ENCODE results near the gene PCGF6. TPM values are rescaled to one million over a fixed set of nuclear protein-coding genes. Genes with fewer than 3 reads are reported as not detected.

The PCGF6 gene
- total and polyA plus RNA-seq, 2 donors (not counting 1 experiment from before 2014, with no cell fraction given): 3.5 to 7.4 TPM

DNA sequence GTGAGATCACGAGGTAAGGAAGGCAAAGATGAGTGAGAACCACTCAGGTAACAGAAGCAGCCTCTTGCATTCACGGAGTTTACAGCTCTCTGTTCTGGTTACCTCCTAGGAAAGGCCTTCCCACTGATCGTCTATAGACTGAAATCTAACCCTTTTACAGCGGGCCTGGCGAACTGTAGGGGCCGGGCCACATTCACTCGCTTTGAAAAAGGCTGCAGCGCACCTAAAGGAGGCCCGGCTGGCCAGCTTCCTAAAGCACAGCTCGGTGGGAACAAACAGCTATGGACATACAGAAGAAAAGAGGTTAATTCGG, 44.8 kb upstream of the PCGF6 start:
- Mint-ChIP-seq H3K9me3 (ENCODE audit: insufficient read depth) (no peaks in the 10 kb centered on the region), H3K4me1 (peaks cover 44% of the 10 kb centered on the region), H3K27me3 (no peaks in the 10 kb centered on the region), H3K27ac (peak overlapping the region; percentile 89), H3K4me3 (peak overlapping the region; percentile 97)
- no peak for DNase-seq
- peak overlapping the region; percentile 8 to 64 for H3K27ac ChIP-seq (ENCODE audit: low read length in 2 of 2)
- peaks cover 22 to 23% of the 10 kb centered on the region in 2 donors for H3K4me1 ChIP-seq (ENCODE audit: control insufficient read depth in 2 of 2, insufficient read depth in 2 of 2, low read length in 2 of 2)
- peaks cover 68% of the 10 kb centered on the region for H3K79me2 ChIP-seq (ENCODE audit: control insufficient read depth, insufficient read depth, low read length)
- peaks cover 4% of the 10 kb centered on the region for H4K20me1 ChIP-seq (ENCODE audit: control insufficient read depth, insufficient read depth, low read length, poor library complexity, severe bottlenecking)
- intact Hi-C loops (cut with micrococcal nuclease): loop anchor here (1.0 to 5.0 kb wide), 5 partner anchors 27 to 1243 kb away; partner anchors contain the start of genes NOLC1, PCGF6 and SFR1
- H3K9ac ChIP-seq (ENCODE audit: low read length): peak overlapping the region; percentile 98
- ChIA-PET CTCF (interaction anchor here (0.7 to 2.5 kb wide), 4 partner anchors 20 to 90 kb away, joined by 3 to 7 read pairs (median 3); partner anchors contain the start of gene TAF5), POLR2A (interaction anchor here (1.9 kb wide), 1 partner anchor 28 kb away, joined by 8 read pairs; the partner anchor contains the start of gene TAF5)
- H3K27me3 ChIP-seq (replicated peaks in 1 of 4; ENCODE audit: control extremely low read depth in 1 of 4, control insufficient read depth in 3 of 4, insufficient read depth in 4 of 4, low read length in 3 of 4): no peaks in the 10 kb centered on the region
- peaks cover 0 to 39% of the 10 kb centered on the region in 2 experiments for H3K36me3 ChIP-seq (replicated peaks in 1 of 2; ENCODE audit: control extremely low read depth in 1 of 2, control insufficient read depth in 1 of 2, extremely low read depth in 1 of 2, insufficient read depth in 2 of 2, low read length in 1 of 2)
- H3K9me3 ChIP-seq (ENCODE audit: control extremely low read depth in 1 of 3, control insufficient read depth in 2 of 3, insufficient read depth in 1 of 3, low read length in 2 of 3): no peaks in the 10 kb centered on the region
- peak overlapping the region; percentile 85 for H2AFZ ChIP-seq (ENCODE audit: insufficient read depth, low read depth, low read length, poor library complexity, severe bottlenecking)
- WGBS (ENCODE audit: insufficient coverage): 5% methylated on average over 11 of the region's 11 CpGs
- no peak for ATAC-seq (ENCODE audit: low read depth)
- peak overlapping the region; percentile 68 to 92 (median 76) for H3K4me3 ChIP-seq (ENCODE audit: control extremely low read depth in 1 of 5, extremely low read depth in 1 of 5, insufficient read depth in 1 of 5, low read depth in 2 of 5, low read length in 4 of 5)
- no peak for TF ChIP-seq EZH2 (IDR thresholded peaks at IDR 0.05; ENCODE audit: borderline replicate concordance, insufficient read depth, low read depth, low read length, poor library complexity, severe bottlenecking)
- H3K4me2 ChIP-seq (replicated peaks; ENCODE audit: low read depth, low read length, poor library complexity, severe bottlenecking): peak overlapping the region; percentile 73

DNA sequence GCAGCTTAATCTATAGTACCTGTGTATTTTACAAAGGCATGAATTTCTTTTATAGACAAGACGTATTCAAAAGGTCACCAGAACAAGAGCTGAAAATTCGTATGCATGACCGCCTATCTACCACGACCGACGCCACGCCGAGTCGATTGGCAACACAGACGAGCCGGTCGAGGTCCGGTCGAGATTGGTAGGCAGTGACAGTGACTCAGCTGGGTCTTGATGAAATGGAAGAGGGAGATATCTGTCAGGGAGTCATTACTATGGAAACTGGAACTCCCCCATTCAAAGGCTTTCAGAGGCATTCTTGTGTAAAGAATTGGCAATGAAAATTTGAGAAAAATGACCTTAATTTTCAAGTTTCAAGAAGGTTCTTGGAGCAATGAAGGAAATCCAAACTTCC, 43.2 kb upstream of the PCGF6 start:
- Mint-ChIP-seq H3K9me3 (ENCODE audit: insufficient read depth) (no peaks in the 10 kb centered on the region), H3K27me3 (no peaks in the 10 kb centered on the region), H3K4me3 (peak overlapping the region; percentile 71), H3K27ac (no peak overlapping the region), H3K4me1 (peaks cover 42% of the 10 kb centered on the region)
- no peak for DNase-seq
- ChIA-PET CTCF (interaction anchor here (0.6 to 0.7 kb wide), 3 partner anchors 13 to 25 kb away, joined by 3 read pairs; no protein-coding TSS in a partner anchor), POLR2A (interaction anchor here (0.7 to 1.2 kb wide), 2 partner anchors 9 to 18 kb away, joined by 3 to 4 read pairs; no protein-coding TSS in a partner anchor)
- Histone ChIP-seq H3K9ac (ENCODE audit: low read length) (no peak overlapping the region), H3K27ac (ENCODE audit: low read length in 2 of 2) (no peak overlapping the region), H3K36me3 (replicated peaks in 1 of 2; ENCODE audit: control extremely low read depth in 1 of 2, control insufficient read depth in 1 of 2, extremely low read depth in 1 of 2, insufficient read depth in 2 of 2, low read length in 1 of 2) (peaks cover under 1 to 36% of the 10 kb centered on the region in 2 experiments), H3K4me3 (ENCODE audit: control extremely low read depth in 1 of 5, extremely low read depth in 1 of 5, insufficient read depth in 1 of 5, low read depth in 2 of 5, low read length in 4 of 5) (no peak overlapping the region), H3K9me3 (ENCODE audit: control extremely low read depth in 1 of 3, control insufficient read depth in 2 of 3, insufficient read depth in 1 of 3, low read length in 2 of 3) (no peaks in the 10 kb centered on the region), H3K4me2 (replicated peaks; ENCODE audit: low read depth, low read length, poor library complexity, severe bottlenecking) (peak overlapping the region; percentile 73), H3K4me1 (ENCODE audit: control insufficient read depth in 2 of 2, insufficient read depth in 2 of 2, low read length in 2 of 2) (peaks cover 22 to 23% of the 10 kb centered on the region in 2 donors), H3K79me2 (ENCODE audit: control insufficient read depth, insufficient read depth, low read length) (peaks cover 69% of the 10 kb centered on the region), H2AFZ (ENCODE audit: insufficient read depth, low read depth, low read length, poor library complexity, severe bottlenecking) (no peak overlapping the region), H4K20me1 (ENCODE audit: control insufficient read depth, insufficient read depth, low read length, poor library complexity, severe bottlenecking) (peaks cover 4% of the 10 kb centered on the region), H3K27me3 (replicated peaks in 1 of 4; ENCODE audit: control extremely low read depth in 1 of 4, control insufficient read depth in 3 of 4, insufficient read depth in 4 of 4, low read length in 3 of 4) (no peaks in the 10 kb centered on the region)
- intact Hi-C loops (cut with micrococcal nuclease): no loop called here
- WGBS (ENCODE audit: insufficient coverage): 77% methylated on average over 6 of the region's 14 CpGs
- no peak for TF ChIP-seq EZH2 (IDR thresholded peaks at IDR 0.05; ENCODE audit: borderline replicate concordance, insufficient read depth, low read depth, low read length, poor library complexity, severe bottlenecking)
- ATAC-seq (ENCODE audit: low read depth): no peak

All from B cell (primary cell).